Heart left ventricle (tissue), 13 donors: Measurements from ENCODE around the gene RASA4.
"Not testable (repeated sequence)": the region's sequence is repeated elsewhere in the genome, so short reads cannot be mapped to it uniquely, and the experiment has no call there.

Source experiments
- POLR2A ChIP-seq, 2 donors: fragments of 450-650 bp; IDR thresholded peaks; one replicate each; pipeline ENCODE4 v1.6.1; 2017; ENCODE audit warnings: antibody characterized with exemption in 2 of 2, mild to moderate bottlenecking in 2 of 2, moderate library complexity in 2 of 2
- TF ChIP-seq, protein P1 (sequence below), 12 donors: fragments of 200-600 bp; sonication (generic) in 4 of 12; IDR thresholded peaks; one replicate each; pipeline versions ENCODE4 v1.5.0 to v1.8.0; 2018 to 2022; ENCODE audit warnings: antibody characterized with exemption in 12 of 12, mild to moderate bottlenecking in 5 of 12
- donor health status: ischemic (EF 13 %, LVEDD 7.1; RV severe dilation, severe dysfunction).
- donor health status: DM: no; HTN: yes; CAD: no.
- donor health status: DM: no; HTN: no; CAD: no.
- donor health status: ischemic (EF 25% LVEDD 6.9; RV normal size, moderate dysfunction).
- donor health status: ischemic (EF 25% LVEDD 5.7; RV mildly dilated, moderate dysfunction).
- donor health status: ischemic (EF 35%, LVEDD 5.7; RV mildly dilated, moderate dysfunction).
- donor health status: nonischemic (EF 11% LVEDD 7.7; RV severe dilation, severe dysfunction).
- donor health status: DM: yes; HTN: yes; CAD: no.
- donor health status: PGD.
- donor health status: ischemic (EF 29% LVEDD 5.4; RV normal size, mild dysfunction).
- donor health status: nonischemic (EF 23%, LVEDD 6.1; RV moderate dilation, normal function).

DNA sequence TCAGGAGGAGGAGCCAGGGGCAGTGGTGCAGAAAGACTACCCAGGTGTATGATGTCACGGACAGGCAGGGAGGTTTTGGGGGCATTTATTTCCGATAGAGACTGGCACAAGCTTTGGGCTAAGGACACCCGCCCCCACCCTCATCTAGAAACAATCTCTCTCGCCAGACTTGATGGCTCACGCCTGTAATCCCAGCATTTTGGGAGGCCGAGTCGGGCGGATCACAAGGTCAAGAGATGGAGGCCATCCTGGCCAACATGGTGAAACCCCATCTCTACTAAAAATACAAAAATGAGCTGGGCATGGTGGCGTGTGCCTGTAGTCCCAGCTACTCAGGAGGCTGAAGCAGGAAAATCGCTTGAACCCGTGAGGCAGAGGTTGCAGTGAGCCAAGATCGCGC lies 20.4 kb upstream of the RASA4 start:
- TF ChIP-seq POLR2A (IDR thresholded peaks at IDR 0.05): not testable (repeated sequence)
- TF ChIP-seq, protein P1, sequence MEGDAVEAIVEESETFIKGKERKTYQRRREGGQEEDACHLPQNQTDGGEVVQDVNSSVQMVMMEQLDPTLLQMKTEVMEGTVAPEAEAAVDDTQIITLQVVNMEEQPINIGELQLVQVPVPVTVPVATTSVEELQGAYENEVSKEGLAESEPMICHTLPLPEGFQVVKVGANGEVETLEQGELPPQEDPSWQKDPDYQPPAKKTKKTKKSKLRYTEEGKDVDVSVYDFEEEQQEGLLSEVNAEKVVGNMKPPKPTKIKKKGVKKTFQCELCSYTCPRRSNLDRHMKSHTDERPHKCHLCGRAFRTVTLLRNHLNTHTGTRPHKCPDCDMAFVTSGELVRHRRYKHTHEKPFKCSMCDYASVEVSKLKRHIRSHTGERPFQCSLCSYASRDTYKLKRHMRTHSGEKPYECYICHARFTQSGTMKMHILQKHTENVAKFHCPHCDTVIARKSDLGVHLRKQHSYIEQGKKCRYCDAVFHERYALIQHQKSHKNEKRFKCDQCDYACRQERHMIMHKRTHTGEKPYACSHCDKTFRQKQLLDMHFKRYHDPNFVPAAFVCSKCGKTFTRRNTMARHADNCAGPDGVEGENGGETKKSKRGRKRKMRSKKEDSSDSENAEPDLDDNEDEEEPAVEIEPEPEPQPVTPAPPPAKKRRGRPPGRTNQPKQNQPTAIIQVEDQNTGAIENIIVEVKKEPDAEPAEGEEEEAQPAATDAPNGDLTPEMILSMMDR (IDR thresholded peaks at IDR 0.05): not testable (repeated sequence)
